ENCODE measurements around the gene TTLL9. TPM values are rescaled to one million over a fixed set of nuclear protein-coding genes. Genes with fewer than 3 reads are reported as not detected.

TTLL9 gene
- total and polyA plus RNA-seq, 10 of the 15 experiments (the other 5 are each of a cell fraction or from before 2014, with no cell fraction given): 0.03 to 0.77 (median 0.11) TPM; not detected in 2

- in situ Hi-C loops (cut with MboI): no loop called here
- no peak for TF ChIP-seq ZNF274 (IDR thresholded peaks at IDR 0.05; ENCODE audit: insufficient read depth, insufficient read length)
- TF ChIP-seq MTA2 (IDR thresholded peaks at IDR 0.05; ENCODE audit: low read depth): 0 out of 2 replicates have a peak, but pooled peaks have one; percentile 20
- no peak for TF ChIP-seq PAX5 (IDR thresholded peaks at IDR 0.05; ENCODE audit: borderline replicate concordance, low read depth, low read length)
- no peak for TF ChIP-seq CBFB (IDR thresholded peaks at IDR 0.05; ENCODE audit: low read depth)
- TF ChIP-seq BCL11A (IDR thresholded peaks at IDR 0.05; ENCODE audit: low read depth, low read length): 0 out of 2 replicates have a peak, but pooled peaks have one; percentile 23
- peak in 1 of 2 experiments; percentile 43; a peak in 2 of 4 replicates for TF ChIP-seq BHLHE40 (IDR thresholded peaks at IDR 0.05; ENCODE audit: borderline replicate concordance in 1 of 2, low read depth in 2 of 2, low read length in 1 of 2)
- no peak for TF ChIP-seq CBX5 (IDR thresholded peaks at IDR 0.05; ENCODE audit: low read depth)
- TF ChIP-seq TCF3 (IDR thresholded peaks at IDR 0.05; ENCODE audit: borderline replicate concordance, insufficient read depth, low read depth, low read length): peak; percentile 68; the same call in 1 of the 2 replicates
- TF ChIP-seq KLF5 (IDR thresholded peaks at IDR 0.05; ENCODE audit: partially characterized antibody): no peak
- TF ChIP-seq SMARCA5 (IDR thresholded peaks at IDR 0.05): no peak
- TF ChIP-seq USF1 (IDR thresholded peaks at IDR 0.05; ENCODE audit: borderline replicate concordance, extremely low read length, insufficient read depth, low read depth, low read length): no peak
- no peak for TF ChIP-seq ZBED1 (IDR thresholded peaks at IDR 0.05; ENCODE audit: borderline replicate concordance)
- TF ChIP-seq DPF2 (IDR thresholded peaks at IDR 0.05): peak; percentile 60; the same call in 1 of the 2 replicates
- TF ChIP-seq CHD2 (IDR thresholded peaks at IDR 0.05; ENCODE audit: borderline replicate concordance, low read depth, low read length): peak; percentile 53; the same call in 1 of the 2 replicates
- TF ChIP-seq RB1 (IDR thresholded peaks at IDR 0.05; ENCODE audit: borderline replicate concordance): no peak
- TF ChIP-seq IKZF1 (conservative IDR thresholded peaks at IDR 0.05): peak; percentile 61
- TF ChIP-seq POLR2AphosphoS2 (IDR thresholded peaks at IDR 0.05; ENCODE audit: low read depth, low read length): no peak
- TF ChIP-seq ZNF24 (IDR thresholded peaks at IDR 0.05): peak; percentile 70; the same call in 1 of the 2 replicates
- TF ChIP-seq ATF7 (IDR thresholded peaks at IDR 0.05; ENCODE audit: low read depth): peak; percentile 45; the same call in 1 of the 2 replicates
- TF ChIP-seq ZNF217 (IDR thresholded peaks at IDR 0.05): peak; percentile 54; the same call in 1 of the 2 replicates
- no peak for TF ChIP-seq REST (IDR thresholded peaks at IDR 0.05; ENCODE audit: low read depth, low read length)
Observed at GRCh38 chr20:31835977-31836852, 34.2 kb upstream of the TTLL9 start.

More at GRCh38 chr20:31835977-31836852, 34.2 kb upstream of the TTLL9 start:
- Histone ChIP-seq H3K4me1 (ENCODE audit: control insufficient read depth, insufficient read depth, low read length) (peaks cover 8% of the 10 kb centered on the region; the same call in 1 of the 2 replicates), H3K79me2 (ENCODE audit: control insufficient read depth, insufficient read depth, low read length) (no peaks in the 10 kb centered on the region), H3K27ac (ENCODE audit: control insufficient read depth, insufficient read depth) (no peak overlapping the region), H3K4me2 (ENCODE audit: control insufficient read depth, insufficient read depth) (no peak overlapping the region; the same call in 1 of the 2 replicates), H4K20me1 (ENCODE audit: control insufficient read depth, insufficient read depth) (no peaks in the 10 kb centered on the region), H3K4me3 (no peak overlapping the region), H3K27me3 (replicated peaks in 1 of 2; ENCODE audit: control insufficient read depth in 2 of 2, insufficient read depth in 2 of 2, low read length in 1 of 2) (no peaks in the 10 kb centered on the region), H2AFZ (ENCODE audit: control insufficient read depth, low read depth, low read length) (no peak overlapping the region), H3K36me3 (ENCODE audit: control insufficient read depth in 2 of 2, insufficient read depth in 2 of 2, low read length in 1 of 2) (no peaks in the 10 kb centered on the region; a peak in 1 of 4 replicates), H3K9ac (ENCODE audit: control insufficient read depth, insufficient read depth, low read length) (no peak overlapping the region), H3K9me3 (replicated peaks; ENCODE audit: control insufficient read depth, insufficient read depth, low read length) (no peaks in the 10 kb centered on the region)
- DNase-seq (ENCODE audit: low read depth, low spot score): peak; percentile 23
- CTCF ChIA-PET: interaction anchor here (1.3 to 5.7 kb wide), 4 partner anchors 11 to 59 kb away, joined by 3 to 37 read pairs (median 24); no protein-coding TSS in a partner anchor
- POLR2A ChIA-PET: no interaction called here
- peak; percentile 41 for FAIRE-seq
- SMC1A ChIA-PET (ENCODE audit: uncharacterized antibody, unreplicated experiment): interaction anchor here (0.7 to 2.9 kb wide), 4 partner anchors 11 to 256 kb away, joined by 3 to 13 read pairs (median 4); no protein-coding TSS in a partner anchor
- peak; percentile 88 for ATAC-seq
- intact Hi-C loops (cut with micrococcal nuclease; ENCODE audit: unreplicated experiment): no loop called here
- RAD21 ChIA-PET (ENCODE audit: unreplicated experiment): no interaction called here
- BruUV-seq (replicated peaks): no TSS peak
- WGBS (ENCODE audit: insufficient coverage, insufficient replicate concordance, low lambda C conversion rate, missing lambda C conversion rate): 10% methylated on average over 14 of the region's 14 CpGs
